LNCaP clone FGC (cell line): ENCODE data around the gene ZEB2.

Experiments
- DNase-seq: peaks from one replicate; pipeline ENCODE4 v3.0.0-alpha.2; 2011; ENCODE audit warnings: low read depth
- H3K4me3 ChIP-seq: 2 replicates; pipeline ENCODE4 v1.5.1; 2011; ENCODE audit warnings: mild to moderate bottlenecking, low read depth, low read length, control low read depth
- TF ChIP-seq, protein P1 (sequence below): IDR thresholded peaks from 2 replicates; pipeline ENCODE4 v1.5.1; 2012; ENCODE audit warnings: mild to moderate bottlenecking; ENCODE audit not compliant: control insufficient read depth, insufficient read depth; ENCODE audit errors: extremely low read depth

Gene ZEB2

DNA sequence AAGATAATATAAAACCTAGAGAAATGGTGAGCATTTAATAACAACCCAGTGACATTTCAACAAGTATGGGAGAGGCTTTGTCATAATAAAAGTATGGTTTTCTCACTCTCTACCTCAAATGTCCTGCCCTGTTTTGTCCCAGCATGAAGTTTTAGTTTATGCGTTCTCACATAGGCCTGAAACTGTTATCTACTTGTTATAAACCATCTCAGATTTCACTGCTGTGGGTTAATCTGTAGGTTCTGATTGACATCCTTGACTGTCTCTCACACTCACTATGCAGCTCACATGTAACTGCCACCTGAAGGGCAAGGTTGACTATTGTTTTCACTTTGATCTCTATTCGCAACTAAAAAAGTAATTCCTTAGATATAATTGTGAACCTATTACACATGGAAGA is 44.9 kb downstream of the ZEB2 start:
- no peak for DNase-seq
- TF ChIP-seq, protein P1, sequence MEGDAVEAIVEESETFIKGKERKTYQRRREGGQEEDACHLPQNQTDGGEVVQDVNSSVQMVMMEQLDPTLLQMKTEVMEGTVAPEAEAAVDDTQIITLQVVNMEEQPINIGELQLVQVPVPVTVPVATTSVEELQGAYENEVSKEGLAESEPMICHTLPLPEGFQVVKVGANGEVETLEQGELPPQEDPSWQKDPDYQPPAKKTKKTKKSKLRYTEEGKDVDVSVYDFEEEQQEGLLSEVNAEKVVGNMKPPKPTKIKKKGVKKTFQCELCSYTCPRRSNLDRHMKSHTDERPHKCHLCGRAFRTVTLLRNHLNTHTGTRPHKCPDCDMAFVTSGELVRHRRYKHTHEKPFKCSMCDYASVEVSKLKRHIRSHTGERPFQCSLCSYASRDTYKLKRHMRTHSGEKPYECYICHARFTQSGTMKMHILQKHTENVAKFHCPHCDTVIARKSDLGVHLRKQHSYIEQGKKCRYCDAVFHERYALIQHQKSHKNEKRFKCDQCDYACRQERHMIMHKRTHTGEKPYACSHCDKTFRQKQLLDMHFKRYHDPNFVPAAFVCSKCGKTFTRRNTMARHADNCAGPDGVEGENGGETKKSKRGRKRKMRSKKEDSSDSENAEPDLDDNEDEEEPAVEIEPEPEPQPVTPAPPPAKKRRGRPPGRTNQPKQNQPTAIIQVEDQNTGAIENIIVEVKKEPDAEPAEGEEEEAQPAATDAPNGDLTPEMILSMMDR = no peak
- H3K4me3 ChIP-seq = no peak overlapping the region

DNA sequence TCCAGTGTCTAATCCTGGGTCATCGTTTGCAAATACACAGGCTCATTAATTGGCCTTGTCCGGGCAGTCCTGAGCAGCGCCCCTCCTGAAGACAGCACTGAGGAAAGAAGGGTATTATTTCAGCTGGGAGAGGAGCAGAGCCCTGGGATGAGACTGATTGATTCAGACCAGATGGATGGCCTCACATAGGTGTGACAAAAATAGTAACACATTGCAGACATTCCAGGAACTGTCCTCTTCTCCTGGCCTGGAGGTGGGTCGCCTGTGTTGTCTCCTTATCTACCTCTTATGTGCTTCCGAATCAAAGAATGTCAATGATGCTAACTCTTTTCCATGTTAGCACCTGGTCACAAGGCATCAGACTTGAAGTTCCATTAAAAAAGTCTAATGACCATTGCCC is 45.9 kb downstream of the ZEB2 start:
- TF ChIP-seq, protein P1 = no peak
- no peak for DNase-seq
- H3K4me3 ChIP-seq = no peak overlapping the region

DNA sequence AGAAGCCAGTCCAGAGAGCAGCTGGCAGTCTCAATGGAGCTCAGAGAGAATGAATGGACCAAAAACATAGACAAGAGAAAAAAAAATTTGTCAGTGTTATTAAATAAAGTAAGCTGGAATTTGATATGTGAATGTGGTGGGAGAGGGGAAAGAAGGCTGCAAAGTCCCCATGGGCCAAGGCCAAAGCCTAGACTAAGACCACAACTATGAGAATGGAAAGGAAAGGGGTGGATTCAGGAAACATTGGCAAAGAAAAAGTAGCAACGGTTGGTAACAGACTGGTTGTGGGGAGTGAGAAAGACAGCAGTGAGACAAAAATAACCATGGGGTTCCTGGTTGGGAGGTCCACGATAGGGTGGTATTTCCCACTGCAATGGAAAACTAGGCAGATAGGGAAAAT is 47.0 kb downstream of the ZEB2 start:
- no peak for DNase-seq
- TF ChIP-seq, protein P1 = no peak

DNA sequence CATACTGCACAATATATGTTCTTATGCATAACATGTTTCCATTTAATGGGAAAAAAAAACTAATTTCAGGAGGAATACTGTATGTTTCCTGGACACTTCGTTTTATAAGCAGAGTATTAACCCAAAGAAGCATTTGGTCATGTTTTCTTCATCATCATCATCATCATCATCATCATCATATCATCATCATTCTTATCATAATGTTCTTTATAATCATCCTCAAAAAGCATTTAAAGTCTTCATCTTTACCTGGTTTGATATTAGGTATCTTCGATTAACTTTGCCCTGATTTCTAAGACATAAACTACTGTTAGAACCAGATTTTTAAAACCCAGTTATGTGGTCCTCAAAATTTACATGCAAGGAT is 47.9 kb downstream of the ZEB2 start:
- DNase-seq = no peak
- H3K4me3 ChIP-seq = no peak overlapping the region
- TF ChIP-seq, protein P1 = no peak

More for the DNA sequence above, 47.0 kb downstream of the ZEB2 start:
- H3K4me3 ChIP-seq = no peak overlapping the region

DNA sequence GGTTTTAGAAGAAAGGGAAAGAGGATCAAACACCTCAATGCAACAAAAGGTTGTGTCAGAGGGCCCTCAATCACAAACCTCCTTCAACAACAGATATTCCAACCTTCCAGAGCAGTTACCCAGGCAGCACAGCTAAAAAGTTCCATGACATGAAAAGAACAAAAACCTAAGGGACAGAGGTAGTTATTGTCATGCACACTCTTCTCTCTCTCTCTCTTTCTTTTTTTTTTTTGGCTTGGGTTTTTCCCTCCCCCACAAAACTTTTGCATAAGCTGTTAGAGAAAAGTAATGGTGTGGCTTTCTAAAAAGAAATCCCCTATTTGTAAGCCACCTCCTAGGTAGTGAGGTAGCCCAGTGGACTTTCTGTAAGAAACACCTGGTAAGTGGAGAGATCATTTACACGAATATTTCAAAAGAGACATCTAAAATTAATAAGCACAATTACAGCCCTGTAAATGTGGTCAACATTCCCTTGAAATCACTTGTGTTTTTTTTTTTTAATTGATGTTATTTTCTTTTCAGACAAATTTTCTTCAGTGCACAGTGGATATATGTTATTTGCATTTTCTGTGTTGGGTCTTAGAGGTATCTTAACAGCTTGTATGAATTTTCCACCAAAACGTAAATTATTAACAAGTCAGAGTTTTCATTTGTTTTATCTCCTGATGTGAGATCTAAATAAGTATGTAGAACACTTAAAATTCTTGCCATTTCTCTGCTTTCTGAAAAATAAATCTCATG is 48.4 kb downstream of the ZEB2 start:
- no peak for DNase-seq
- H3K4me3 ChIP-seq = no peak overlapping the region
- TF ChIP-seq, protein P1 = no peak

DNA sequence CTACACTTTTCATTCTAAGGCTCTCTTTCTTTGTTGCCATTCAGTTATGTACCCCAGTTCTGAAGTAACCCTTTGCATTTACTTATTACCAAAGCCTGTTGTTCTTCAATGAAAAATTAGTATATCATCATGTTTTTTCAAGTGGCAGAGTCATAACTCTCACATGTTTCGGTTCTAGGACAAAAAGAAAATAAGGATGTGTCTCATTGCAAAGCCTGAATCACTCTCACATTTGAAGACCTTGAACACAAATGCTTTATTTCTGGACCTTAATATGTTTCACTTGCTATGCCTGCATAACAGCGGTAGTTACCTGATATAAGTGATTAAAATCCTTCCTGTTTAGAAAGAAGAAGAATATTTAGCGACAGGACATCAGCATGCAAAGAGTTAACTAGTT is 49.1 kb downstream of the ZEB2 start:
- DNase-seq = no peak

More for the DNA sequence above, 49.1 kb downstream of the ZEB2 start:
- no peak overlapping the region for H3K4me3 ChIP-seq
- TF ChIP-seq, protein P1 = no peak
